Measurements from ENCODE around the gene LRRC59. TPM values are rescaled to one million over a fixed set of nuclear protein-coding genes. Genes with fewer than 3 reads are reported as not detected.

The LRRC59 gene
- total RNA-seq, 1 donor, result 181 TPM

DNA sequence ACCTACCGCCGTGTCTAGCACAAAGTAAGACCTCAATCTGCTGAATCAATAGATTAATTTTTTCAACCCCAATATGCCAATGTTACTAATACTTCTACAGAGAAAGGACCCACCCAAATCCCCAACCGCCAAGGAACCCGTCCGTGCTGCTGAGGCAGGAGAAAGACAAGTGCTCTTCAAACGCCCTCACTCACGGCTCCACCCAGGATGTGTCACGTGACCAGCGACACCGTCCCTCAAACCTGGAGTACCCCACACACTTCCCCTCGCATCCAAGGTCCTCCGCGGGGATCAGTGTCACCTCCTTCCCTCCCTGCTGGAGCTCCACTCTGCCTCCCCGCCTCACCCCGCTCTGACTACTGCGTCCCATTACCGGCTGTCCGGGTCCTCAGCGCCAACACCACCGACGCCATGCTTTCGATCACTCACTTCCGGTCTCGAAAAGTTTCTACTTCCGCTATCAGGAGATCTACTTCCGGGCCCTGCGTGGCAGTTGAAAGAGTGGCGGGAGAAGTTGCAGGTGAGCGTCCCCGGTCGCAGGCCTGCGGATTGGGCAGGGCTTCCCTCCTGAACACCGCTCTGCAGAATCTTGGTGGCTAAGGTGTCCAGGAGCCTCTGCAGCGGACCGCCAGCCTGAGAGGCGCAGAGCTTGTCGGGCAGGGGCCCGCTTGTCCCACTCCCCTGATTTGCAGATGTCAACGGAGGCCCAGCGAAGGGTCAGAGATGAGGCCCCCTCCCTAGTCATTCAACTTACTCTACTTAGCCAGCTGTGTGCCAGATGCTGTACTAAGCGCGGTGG, 24.4 kb downstream of the LRRC59 start, which contains the start of the genes EME1 and MRPL27:
Gene EME1, plus strand, starts transcription at position 472 of the 799 bp plus-strand sequence. CDS start 1,980 bp downstream, outside the sequence.
Gene MRPL27, minus strand, starts transcription at position 427 of the 799 bp plus-strand sequence. Its CDS starts 14 bp downstream, at position 413.
- TF ChIP-seq, protein P1, sequence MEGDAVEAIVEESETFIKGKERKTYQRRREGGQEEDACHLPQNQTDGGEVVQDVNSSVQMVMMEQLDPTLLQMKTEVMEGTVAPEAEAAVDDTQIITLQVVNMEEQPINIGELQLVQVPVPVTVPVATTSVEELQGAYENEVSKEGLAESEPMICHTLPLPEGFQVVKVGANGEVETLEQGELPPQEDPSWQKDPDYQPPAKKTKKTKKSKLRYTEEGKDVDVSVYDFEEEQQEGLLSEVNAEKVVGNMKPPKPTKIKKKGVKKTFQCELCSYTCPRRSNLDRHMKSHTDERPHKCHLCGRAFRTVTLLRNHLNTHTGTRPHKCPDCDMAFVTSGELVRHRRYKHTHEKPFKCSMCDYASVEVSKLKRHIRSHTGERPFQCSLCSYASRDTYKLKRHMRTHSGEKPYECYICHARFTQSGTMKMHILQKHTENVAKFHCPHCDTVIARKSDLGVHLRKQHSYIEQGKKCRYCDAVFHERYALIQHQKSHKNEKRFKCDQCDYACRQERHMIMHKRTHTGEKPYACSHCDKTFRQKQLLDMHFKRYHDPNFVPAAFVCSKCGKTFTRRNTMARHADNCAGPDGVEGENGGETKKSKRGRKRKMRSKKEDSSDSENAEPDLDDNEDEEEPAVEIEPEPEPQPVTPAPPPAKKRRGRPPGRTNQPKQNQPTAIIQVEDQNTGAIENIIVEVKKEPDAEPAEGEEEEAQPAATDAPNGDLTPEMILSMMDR (IDR thresholded peaks at IDR 0.05; ENCODE audit: insufficient read depth, low read depth, low read length), result no peak
- peak; percentile 83 for DNase-seq (ENCODE audit: low read depth)
- H3K4me3 ChIP-seq (ENCODE audit: low read depth, low read length), result peak within 1 kb of the TSS; percentile 94

DNA sequence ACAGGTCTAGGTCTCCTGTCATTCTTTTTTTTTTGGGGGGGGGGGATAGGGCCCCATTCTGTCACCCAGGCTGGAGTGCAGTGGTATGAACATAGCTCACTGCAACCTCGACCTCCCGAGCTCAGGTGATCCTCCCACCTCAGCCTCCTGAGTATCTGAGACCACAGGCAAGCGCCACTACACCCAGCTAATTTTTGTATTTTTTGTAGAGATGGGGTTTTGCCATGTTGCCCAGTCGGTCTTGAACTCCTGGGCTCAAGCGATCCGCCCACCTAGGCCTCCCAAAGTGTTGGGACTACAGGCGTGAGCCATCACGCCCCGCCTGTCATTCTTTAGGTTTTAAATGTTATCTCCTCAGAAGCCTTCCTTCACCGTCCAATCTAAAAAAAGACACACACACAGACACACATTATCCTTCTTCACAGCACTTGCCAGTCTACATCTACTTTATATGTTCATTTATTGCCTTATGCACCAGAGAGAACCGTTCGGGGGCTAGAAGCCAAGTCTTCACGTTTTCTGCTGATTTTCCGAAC, 25.0 kb downstream of the LRRC59 start:
- DNase-seq (ENCODE audit: low read depth), result no peak
- peak overlapping the region; percentile 94 for H3K4me3 ChIP-seq (ENCODE audit: low read depth, low read length)
- TF ChIP-seq, protein P1 (IDR thresholded peaks at IDR 0.05; ENCODE audit: insufficient read depth, low read depth, low read length), result no peak

DNA sequence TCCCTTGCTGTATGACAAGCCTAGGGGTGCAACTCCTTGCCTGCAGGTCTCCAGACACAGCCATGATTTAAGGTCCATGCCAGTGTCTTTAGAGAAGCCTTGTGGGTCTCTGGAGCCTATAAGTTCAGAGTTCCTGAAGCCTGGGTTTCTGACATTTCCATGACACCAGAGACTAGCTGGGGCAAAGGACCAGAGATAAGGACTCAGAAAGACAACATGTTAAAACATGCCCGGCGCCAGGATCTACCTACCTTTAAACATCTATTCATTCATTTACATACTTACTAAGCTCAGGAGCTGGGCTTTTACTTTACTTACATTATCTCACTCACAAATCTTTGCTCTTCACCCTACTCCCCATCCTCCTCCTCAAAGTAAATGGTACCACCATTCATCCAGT, 25.8 kb downstream of the LRRC59 start:
- TF ChIP-seq, protein P1 (IDR thresholded peaks at IDR 0.05; ENCODE audit: insufficient read depth, low read depth, low read length), result no peak
- H3K4me3 ChIP-seq (ENCODE audit: low read depth, low read length), result peak overlapping the region; percentile 94
- DNase-seq (ENCODE audit: low read depth), result no peak

DNA sequence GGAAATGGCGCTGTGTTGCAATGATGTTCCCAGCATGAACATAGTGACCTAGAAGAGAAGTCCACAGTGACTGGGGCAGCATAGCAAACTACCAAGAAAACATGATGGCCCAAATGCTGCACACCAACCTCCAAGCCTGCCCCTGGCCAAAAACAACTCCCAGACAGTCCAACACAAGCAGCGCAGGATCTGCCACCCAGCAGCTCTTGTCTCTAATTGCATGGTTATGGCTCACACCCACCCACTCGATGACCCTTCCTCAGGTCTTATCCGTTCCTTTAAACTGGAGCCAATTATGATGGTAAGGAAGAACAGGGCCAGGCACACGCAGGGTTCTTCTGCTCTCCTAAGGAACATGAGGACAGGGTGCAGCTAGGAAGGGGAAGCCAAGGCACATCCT, 27.3 kb downstream of the LRRC59 start:
- no peak for DNase-seq (ENCODE audit: low read depth)
- no peak overlapping the region for H3K4me3 ChIP-seq (ENCODE audit: low read depth, low read length)
- TF ChIP-seq, protein P1 (IDR thresholded peaks at IDR 0.05; ENCODE audit: insufficient read depth, low read depth, low read length), result no peak

DNA sequence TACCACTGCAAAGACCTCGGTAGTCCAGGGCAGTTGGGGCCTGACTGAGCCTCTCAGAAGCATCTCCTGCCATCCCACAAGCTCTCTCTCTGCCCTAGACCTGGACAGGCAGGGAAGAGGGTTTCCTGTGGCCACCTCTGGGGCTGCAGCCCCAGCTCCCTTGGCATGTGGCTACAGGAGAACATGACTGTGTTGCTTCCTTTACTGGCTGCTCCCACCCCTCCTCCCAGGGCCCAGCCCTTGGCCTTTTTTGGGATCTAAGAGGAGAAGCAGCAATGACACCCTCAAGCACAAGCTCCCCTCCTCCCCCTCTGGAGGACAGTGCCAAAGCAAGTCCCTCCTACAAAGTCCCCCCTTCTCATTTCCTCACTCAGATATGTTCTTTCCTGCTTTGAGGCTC, 29.9 kb downstream of the LRRC59 start:
- no peak for DNase-seq (ENCODE audit: low read depth)
- TF ChIP-seq, protein P1 (IDR thresholded peaks at IDR 0.05; ENCODE audit: insufficient read depth, low read depth, low read length), result no peak
- H3K4me3 ChIP-seq (ENCODE audit: low read depth, low read length), result no peak overlapping the region

DNA sequence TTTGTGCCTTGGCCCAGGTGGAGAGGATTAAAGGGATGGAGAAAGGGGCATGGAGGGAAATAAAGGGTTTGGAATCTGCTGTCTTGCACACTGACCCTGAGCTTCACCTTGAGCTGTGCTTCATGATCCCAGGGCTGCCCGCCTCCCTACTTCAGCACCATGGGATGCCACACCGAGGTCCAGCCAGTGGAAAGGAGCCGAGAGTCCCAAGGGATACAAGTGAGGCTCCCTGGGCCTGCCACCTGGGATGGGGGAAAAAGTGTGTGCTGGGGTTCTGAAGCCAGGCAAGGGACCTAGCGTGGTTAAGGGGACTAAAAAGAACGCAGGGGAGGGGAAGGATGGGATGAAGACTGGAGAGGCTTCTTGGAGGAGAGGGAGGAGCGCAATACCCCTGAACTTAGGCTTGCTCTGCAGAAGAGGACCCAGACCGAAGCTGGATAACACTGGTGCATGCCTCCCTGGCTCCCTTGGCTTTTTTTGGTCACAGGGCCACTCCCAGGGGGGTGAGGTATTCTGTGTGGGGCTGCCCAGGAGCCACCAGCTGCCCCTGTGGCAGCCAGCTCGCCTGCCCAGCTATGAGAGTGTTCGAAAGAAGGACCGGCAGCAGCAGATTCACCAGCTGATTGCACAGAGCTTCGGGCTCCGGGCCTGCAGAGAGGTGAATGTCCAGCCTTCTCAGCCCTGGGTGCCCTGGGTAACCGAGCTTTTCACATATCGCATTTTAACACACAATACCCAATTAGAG, 31.5 kb downstream of the LRRC59 start:
- no peak for DNase-seq (ENCODE audit: low read depth)
- TF ChIP-seq, protein P1 (IDR thresholded peaks at IDR 0.05; ENCODE audit: insufficient read depth, low read depth, low read length), result no peak
- no peak overlapping the region for H3K4me3 ChIP-seq (ENCODE audit: low read depth, low read length)

Data from fibroblast of villous mesenchyme (primary cell).